ENCODE measurements around the gene AGT.

AGT gene

GRCh38 chr1:230693777-230694176, 20.1 kb downstream of the AGT start:
- Histone ChIP-seq H3K4me1 (ENCODE audit: insufficient read depth, poor library complexity, severe bottlenecking) (no peaks in the 10 kb centered on the region), H3K4me3 (ENCODE audit: severe bottlenecking) (no peak overlapping the region), H3K9me3 (ENCODE audit: severe bottlenecking) (no peaks in the 10 kb centered on the region), H3K27me3 (ENCODE audit: insufficient read depth, poor library complexity, severe bottlenecking) (no peaks in the 10 kb centered on the region), H3K27ac (ENCODE audit: poor library complexity, severe bottlenecking) (no peak overlapping the region), H3K36me3 (ENCODE audit: low read depth) (peaks cover 25% of the 10 kb centered on the region)
- DNase-seq (ENCODE audit: low spot score) = no peak
- TF ChIP-seq CTCF (IDR thresholded peaks at IDR 0.05; ENCODE audit: poor library complexity, severe bottlenecking) = no peak
- ATAC-seq (ENCODE audit: low read depth) = no peak

GRCh38 chr1:230693221-230693620, 20.7 kb downstream of the AGT start:
- ATAC-seq (ENCODE audit: low read depth) = no peak
- Histone ChIP-seq H3K36me3 (ENCODE audit: low read depth) (peaks cover 25% of the 10 kb centered on the region), H3K9me3 (ENCODE audit: severe bottlenecking) (no peaks in the 10 kb centered on the region), H3K27me3 (ENCODE audit: insufficient read depth, poor library complexity, severe bottlenecking) (no peaks in the 10 kb centered on the region), H3K4me3 (ENCODE audit: severe bottlenecking) (no peak overlapping the region), H3K27ac (ENCODE audit: poor library complexity, severe bottlenecking) (no peak overlapping the region), H3K4me1 (ENCODE audit: insufficient read depth, poor library complexity, severe bottlenecking) (no peaks in the 10 kb centered on the region)
- no peak for DNase-seq (ENCODE audit: low spot score)
- TF ChIP-seq CTCF (IDR thresholded peaks at IDR 0.05; ENCODE audit: poor library complexity, severe bottlenecking) = no peak

GRCh38 chr1:230691615-230692014, 22.3 kb downstream of the AGT start:
- no peak for DNase-seq (ENCODE audit: low spot score)
- Histone ChIP-seq H3K4me3 (ENCODE audit: severe bottlenecking) (no peak overlapping the region), H3K4me1 (ENCODE audit: insufficient read depth, poor library complexity, severe bottlenecking) (no peaks in the 10 kb centered on the region), H3K36me3 (ENCODE audit: low read depth) (peaks cover 38% of the 10 kb centered on the region), H3K27ac (ENCODE audit: poor library complexity, severe bottlenecking) (no peak overlapping the region), H3K9me3 (ENCODE audit: severe bottlenecking) (no peaks in the 10 kb centered on the region), H3K27me3 (ENCODE audit: insufficient read depth, poor library complexity, severe bottlenecking) (no peaks in the 10 kb centered on the region)
- TF ChIP-seq CTCF (IDR thresholded peaks at IDR 0.05; ENCODE audit: poor library complexity, severe bottlenecking) = no peak
- ATAC-seq (ENCODE audit: low read depth) = no peak

- Histone ChIP-seq H3K27ac (ENCODE audit: poor library complexity, severe bottlenecking) (no peak overlapping the region), H3K9me3 (ENCODE audit: severe bottlenecking) (no peaks in the 10 kb centered on the region), H3K36me3 (ENCODE audit: low read depth) (peaks cover 54% of the 10 kb centered on the region), H3K4me3 (ENCODE audit: severe bottlenecking) (no peak overlapping the region), H3K27me3 (ENCODE audit: insufficient read depth, poor library complexity, severe bottlenecking) (no peaks in the 10 kb centered on the region), H3K4me1 (ENCODE audit: insufficient read depth, poor library complexity, severe bottlenecking) (no peaks in the 10 kb centered on the region)
- no peak for ATAC-seq (ENCODE audit: low read depth)
- no peak for TF ChIP-seq CTCF (IDR thresholded peaks at IDR 0.05; ENCODE audit: poor library complexity, severe bottlenecking)
- no peak for DNase-seq (ENCODE audit: low spot score)
These were observed 23.8 kb downstream of the AGT start for GRCh38 chr1:230690101-230690500.

- Histone ChIP-seq H3K9me3 (ENCODE audit: severe bottlenecking) (no peaks in the 10 kb centered on the region), H3K27ac (ENCODE audit: poor library complexity, severe bottlenecking) (no peak overlapping the region), H3K4me3 (ENCODE audit: severe bottlenecking) (no peak overlapping the region), H3K4me1 (ENCODE audit: insufficient read depth, poor library complexity, severe bottlenecking) (peaks cover 25% of the 10 kb centered on the region), H3K36me3 (ENCODE audit: low read depth) (peaks cover 60% of the 10 kb centered on the region), H3K27me3 (ENCODE audit: insufficient read depth, poor library complexity, severe bottlenecking) (no peaks in the 10 kb centered on the region)
- no peak for DNase-seq (ENCODE audit: low spot score)
- no peak for ATAC-seq (ENCODE audit: low read depth)
- no peak for TF ChIP-seq CTCF (IDR thresholded peaks at IDR 0.05; ENCODE audit: poor library complexity, severe bottlenecking)
These were observed 27.2 kb downstream of the AGT start for GRCh38 chr1:230686747-230687146.
